ENCODE results near the gene GUK1. TPM values are rescaled to one million over a fixed set of nuclear protein-coding genes. Genes with fewer than 3 reads are reported as not detected.
"Not testable (repeated sequence)": the region's sequence is repeated elsewhere in the genome, so short reads cannot be mapped to it uniquely, and the experiment has no call there.

GUK1 gene
- total and polyA plus RNA-seq, 2 of the 8 experiments (the other 6 are each of a cell fraction or from before 2014, with no cell fraction given), result 68.5 to 183 TPM

- H3K36me3 ChIP-seq (ENCODE audit: control insufficient read depth in 2 of 4, insufficient read depth in 4 of 4, low read length in 3 of 4); H3K79me1 ChIP-seq (ENCODE audit: low read depth, low read length); H3K23ac ChIP-seq (ENCODE audit: insufficient read length); H3K18ac ChIP-seq (ENCODE audit: extremely low read depth, low read length); FAIRE-seq; H3K14ac ChIP-seq (ENCODE audit: insufficient read length); H4K20me1 ChIP-seq (replicated peaks in 1 of 2; ENCODE audit: control insufficient read depth in 1 of 2, insufficient read depth in 2 of 2, low read length in 2 of 2); H2BK5ac ChIP-seq (ENCODE audit: low read depth, low read length); H3K4me1 ChIP-seq (replicated peaks in 1 of 4; ENCODE audit: control insufficient read depth in 3 of 4, insufficient read depth in 4 of 4, low read length in 3 of 4); H3K27ac ChIP-seq (ENCODE audit: low read depth, low read length); H4K8ac ChIP-seq (ENCODE audit: extremely low read depth, insufficient read depth, low read length); H2BK20ac ChIP-seq (ENCODE audit: low read length); POLR2A ChIA-PET (ENCODE audit: partially characterized antibody); H3K9ac ChIP-seq (replicated peaks in 1 of 4; ENCODE audit: extremely low read depth in 1 of 4, low read depth in 3 of 4, low read length in 3 of 4); H3K27me3 ChIP-seq (replicated peaks in 1 of 4; ENCODE audit: control insufficient read depth in 3 of 4, extremely low read depth in 1 of 4, insufficient read depth in 3 of 4, low read length in 3 of 4); H2BK15ac ChIP-seq (ENCODE audit: low read length); H3K23me2 ChIP-seq (ENCODE audit: low read depth, low read length); H2AK5ac ChIP-seq (ENCODE audit: low read depth, low read length); H3K4ac ChIP-seq (replicated peaks; ENCODE audit: insufficient read length, low read depth, low read length); DNase-seq (ENCODE audit: low read depth in 1 of 2, low spot score in 2 of 2); H3K56ac ChIP-seq (replicated peaks; ENCODE audit: insufficient read length, low read depth, low read length); H4K5ac ChIP-seq (ENCODE audit: insufficient read length, low read depth, low read length); H3K4me3 ChIP-seq (ENCODE audit: extremely low read depth in 1 of 4, insufficient read depth in 2 of 4, low read depth in 3 of 4, low read length in 4 of 4); H3K9me3 ChIP-seq (ENCODE audit: insufficient read depth in 2 of 2, low read depth in 1 of 2, low read length in 1 of 2); H2BK120ac ChIP-seq (replicated peaks; ENCODE audit: low read depth, low read length); H3K79me2 ChIP-seq (ENCODE audit: control insufficient read depth in 1 of 2, insufficient read depth in 2 of 2, low read length in 2 of 2); H3K4me2 ChIP-seq (ENCODE audit: insufficient read depth in 1 of 2, low read depth in 2 of 2, low read length in 2 of 2); H2AFZ ChIP-seq (ENCODE audit: low read length); H4K91ac ChIP-seq (replicated peaks; ENCODE audit: insufficient read length, low read length); H2BK12ac ChIP-seq (ENCODE audit: low read depth, low read length): not testable (repeated sequence)
- CTCF ChIA-PET (ENCODE audit: partially characterized antibody), result interaction anchor here (0.6 to 0.8 kb wide), 2 partner anchors 8 to 165 kb away, joined by 3 read pairs; no protein-coding TSS in a partner anchor
- WGBS, 2 experiments (ENCODE audit: extremely low coverage in 1 of 2, insufficient coverage in 1 of 2, insufficient read length in 1 of 2, insufficient replicate concordance in 2 of 2, low coverage in 1 of 2, low lambda C conversion rate in 2 of 2, missing lambda C conversion rate in 1 of 2), result 87% methylated on average over 2 of the region's 2 CpGs; no CpG with 5 or more reads in 1 of the 2 experiments
These were observed 48.2 kb downstream of the GUK1 start for GRCh38 chr1:228188249-228188648.
